HepG2 (cell line): ENCODE data around the gene FBN3. TPM values are rescaled to one million over a fixed set of nuclear protein-coding genes. Genes with fewer than 3 reads are reported as not detected.

Experiments
- AHDC1 ChIP-seq: sonication (generic); formaldehyde crosslinking; IDR thresholded peaks from 2 replicates; pipeline ENCODE4 v1.5.1; 2020; ENCODE audit warnings: mild to moderate bottlenecking, missing genetic modification reagents, borderline replicate concordance
- ARID5B ChIP-seq: IDR thresholded peaks from 2 replicates; pipeline ENCODE4 v1.4.0; 2020; ENCODE audit warnings: mild to moderate bottlenecking, missing genetic modification reagents
- ATF7-NPFF ChIP-seq: sonication (generic); formaldehyde crosslinking; IDR thresholded peaks from 2 replicates; pipeline ENCODE4 v1.8.1; 2023; ENCODE audit warnings: mild to moderate bottlenecking, low read depth, missing genetic modification reagents, moderate library complexity
- BCL6 ChIP-seq: IDR thresholded peaks from 2 replicates; pipeline ENCODE4 v1.6.1; 2016; ENCODE audit warnings: missing genetic modification reagents, missing compliant biosample characterization
- HOXA3 ChIP-seq: sonication (generic); formaldehyde crosslinking; IDR thresholded peaks from 2 replicates; pipeline ENCODE4 v1.5.0; 2020; ENCODE audit warnings: missing genetic modification reagents
- NR2F1 ChIP-seq, 2 experiments: fragments of 450-650 bp in 1 of 2; formaldehyde crosslinking in 1 of 2; IDR thresholded peaks; 2 replicates each; pipeline versions ENCODE4 v1.5.0 to v1.6.1; 2016 to 2020; ENCODE audit warnings: mild to moderate bottlenecking in 1 of 2, missing compliant biosample characterization in 1 of 2, missing genetic modification reagents in 1 of 2, moderate library complexity in 1 of 2
- PPARG ChIP-seq: conservative IDR thresholded peaks from 2 replicates; pipeline ENCODE4 v1.6.1; 2016; ENCODE audit warnings: missing biosample characterization, missing genetic modification reagents
- ZNF292 ChIP-seq: sonication (generic); formaldehyde crosslinking; IDR thresholded peaks from 2 replicates; pipeline ENCODE4 v1.8.1; 2022; ENCODE audit warnings: mild to moderate bottlenecking, low read depth, missing genetic modification reagents, borderline replicate concordance
- ZNF549 ChIP-seq: sonication (generic); formaldehyde crosslinking; IDR thresholded peaks from 2 replicates; pipeline ENCODE4 v1.5.0; 2020; ENCODE audit warnings: missing genetic modification reagents
- ZNF646 ChIP-seq: sonication (generic); formaldehyde crosslinking; IDR thresholded peaks from 2 replicates; pipeline ENCODE4 v1.9.0; 2021; ENCODE audit warnings: mild to moderate bottlenecking, missing genetic modification reagents
- ZNF772 ChIP-seq: sonication (generic); formaldehyde crosslinking; IDR thresholded peaks from 2 replicates; pipeline ENCODE4 v1.5.0; 2020; ENCODE audit warnings: mild to moderate bottlenecking, missing genetic modification reagents
- polyA plus RNA-seq, 8 experiments: library from polyadenylated mRNA; depleted of rRNA in 3 of 8; stranded (reverse) in 7 of 8; unstranded in 1 of 8; fragments of >200 nt; fragmentation: Illumina TruSeq in 4 of 8; extraction: Trizol in 4 of 8; gene quantifications; 2 replicates each; pipeline versions ENCODE4 v1.2.1 to v1.2.3, GENCODE V29; 2011 to 2016; ENCODE audit warnings: low read depth in 4 of 8, missing spikeins in 1 of 8, mixed read lengths in 1 of 8; ENCODE audit not compliant: insufficient read depth in 1 of 8
- total RNA-seq, 5 experiments: library from RNA; depleted of rRNA; stranded (reverse); fragments of >200 nt; fragmentation: Illumina TruSeq; extraction: Trizol; gene quantifications; 2 replicates each; pipeline ENCODE4 v1.2.3, GENCODE V29; 2016; ENCODE audit warnings: low read depth in 1 of 5

Gene FBN3
- total and polyA plus RNA-seq, 2 of the 13 experiments (the other 11 are each of a cell fraction or from before 2014, with no cell fraction given) = 0.20 to 1.3 TPM

- TF ChIP-seq AHDC1 (CRISPR knock-in tag) (no peak), PPARG (CRISPR knock-in tag) (0 out of 2 replicates have a peak, but pooled peaks have one; percentile 19), ZNF292 (CRISPR knock-in tag) (no peak), ZNF772 (CRISPR knock-in tag) (0 out of 2 replicates have a peak, but pooled peaks have one; percentile 36), BCL6 (no peak), ATF7-NPFF (CRISPR knock-in tag) (no peak), ZNF646 (no peak), ZNF549 (CRISPR knock-in tag) (no peak), NR2F1 (CRISPR knock-in tag; IDR thresholded peaks at IDR 0.05) (peak in 1 of 2 experiments; percentile 35; a peak in 1 of 4 replicates), HOXA3 (0 out of 2 replicates have a peak, but pooled peaks have one; percentile 9), ARID5B (0 out of 2 replicates have a peak, but pooled peaks have one; percentile 10)
Observed at GRCh38 chr19:8028951-8029491, 120.4 kb downstream of the FBN3 start (continued).
